OCI-LY3 (cell line): ENCODE data around the gene AGAP2.
"Not testable (repeated sequence)": the region's sequence is repeated elsewhere in the genome, so short reads cannot be mapped to it uniquely, and the experiment has no call there.

Experiments used
- H2AFZ ChIP-seq: fragments of 200-600, 300-600 bp; shearing (Covaris generic); 2 replicates; pipeline ENCODE4 v1.6.0; 2014; ENCODE audit warnings: antibody characterized with exemption, low read depth, low read length
- H3K27ac ChIP-seq: fragments of 200-600, 300-600 bp; sonication (generic); 2 replicates; pipeline ENCODE4 v1.5.1; 2014; ENCODE audit warnings: mild to moderate bottlenecking, low read length, moderate library complexity, mixed read lengths
- H3K27me3 ChIP-seq: fragments of 200-600, 300-600 bp; sonication (generic); 2 replicates; pipeline ENCODE4 v1.6.1; 2014; ENCODE audit warnings: low read depth, low read length, mixed read lengths
- H3K36me3 ChIP-seq: fragments of 200-600, 300-600 bp; sonication (generic); replicated peaks from 2 replicates; pipeline ENCODE3; 2014; ENCODE audit warnings: low read depth, low read length, mixed read lengths
- H3K4me1 ChIP-seq: fragments of 300-600, 200-600 bp; sonication (generic); 2 replicates; pipeline ENCODE4 v1.6.1; 2014; ENCODE audit warnings: low read length, mixed read lengths
- H3K4me2 ChIP-seq: fragments of 200-600, 300-600 bp; sonication (generic); 2 replicates; pipeline ENCODE4 v1.6.1; 2014; ENCODE audit warnings: low read length, mixed read lengths
- H3K4me3 ChIP-seq: fragments of 300-600, 200-600 bp; sonication (generic); 2 replicates; pipeline ENCODE4 v1.5.1; 2014; ENCODE audit warnings: antibody characterized with exemption, mild to moderate bottlenecking, low read length, moderate library complexity
- H3K79me2 ChIP-seq: fragments of 300-600, 200-600 bp; shearing (Covaris generic); 2 replicates; pipeline ENCODE4 v1.6.1; 2014; ENCODE audit warnings: mild to moderate bottlenecking, low read length, mixed read lengths
- H3K9ac ChIP-seq: fragments of 300-600, 200-600 bp; shearing (Covaris generic); 2 replicates; pipeline ENCODE4 v1.6.0; 2014; ENCODE audit warnings: mild to moderate bottlenecking, low read length, moderate library complexity
- H3K9me3 ChIP-seq: fragments of 200-600, 300-600 bp; shearing (Covaris generic); 2 replicates; pipeline ENCODE4 v1.6.1; 2014; ENCODE audit warnings: low read length, mixed read lengths; ENCODE audit not compliant: insufficient read depth
- H4K20me1 ChIP-seq: fragments of 200-600, 300-600 bp; sonication (generic); 2 replicates; pipeline ENCODE4 v1.6.1; 2016; ENCODE audit warnings: low read length, mixed read lengths; ENCODE audit not compliant: insufficient read depth
- EZH2phosphoT487 ChIP-seq: fragments of 200-600 bp; shearing (Covaris generic); IDR thresholded peaks from 2 replicates; pipeline ENCODE4 v1.6.1; 2018; ENCODE audit warnings: antibody characterized with exemption, mixed run types, low read depth
- TF ChIP-seq, protein P1 (sequence below): fragments of 200-600, 300-600 bp; sonication (generic); IDR thresholded peaks from 2 replicates; pipeline ENCODE4 v1.5.1; 2014; ENCODE audit warnings: antibody characterized with exemption, low read length, low read depth

Gene AGAP2

GRCh38 chr12:57724003-57724935 is 14.3 kb downstream of the AGAP2 start:
- no peaks in the 10 kb centered on the region for H4K20me1 ChIP-seq
- H3K27ac ChIP-seq, result no peak overlapping the region
- H3K9me3 ChIP-seq, result no peaks in the 10 kb centered on the region
- peaks cover 19% of the 10 kb centered on the region for H3K36me3 ChIP-seq
- TF ChIP-seq EZH2phosphoT487, result no peak
- TF ChIP-seq, protein P1, sequence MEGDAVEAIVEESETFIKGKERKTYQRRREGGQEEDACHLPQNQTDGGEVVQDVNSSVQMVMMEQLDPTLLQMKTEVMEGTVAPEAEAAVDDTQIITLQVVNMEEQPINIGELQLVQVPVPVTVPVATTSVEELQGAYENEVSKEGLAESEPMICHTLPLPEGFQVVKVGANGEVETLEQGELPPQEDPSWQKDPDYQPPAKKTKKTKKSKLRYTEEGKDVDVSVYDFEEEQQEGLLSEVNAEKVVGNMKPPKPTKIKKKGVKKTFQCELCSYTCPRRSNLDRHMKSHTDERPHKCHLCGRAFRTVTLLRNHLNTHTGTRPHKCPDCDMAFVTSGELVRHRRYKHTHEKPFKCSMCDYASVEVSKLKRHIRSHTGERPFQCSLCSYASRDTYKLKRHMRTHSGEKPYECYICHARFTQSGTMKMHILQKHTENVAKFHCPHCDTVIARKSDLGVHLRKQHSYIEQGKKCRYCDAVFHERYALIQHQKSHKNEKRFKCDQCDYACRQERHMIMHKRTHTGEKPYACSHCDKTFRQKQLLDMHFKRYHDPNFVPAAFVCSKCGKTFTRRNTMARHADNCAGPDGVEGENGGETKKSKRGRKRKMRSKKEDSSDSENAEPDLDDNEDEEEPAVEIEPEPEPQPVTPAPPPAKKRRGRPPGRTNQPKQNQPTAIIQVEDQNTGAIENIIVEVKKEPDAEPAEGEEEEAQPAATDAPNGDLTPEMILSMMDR, result no peak
- H3K9ac ChIP-seq, result no peak overlapping the region
- no peak overlapping the region for H3K4me3 ChIP-seq
- H2AFZ ChIP-seq, result no peak overlapping the region
- no peaks in the 10 kb centered on the region for H3K27me3 ChIP-seq
- no peak overlapping the region for H3K4me2 ChIP-seq
- H3K4me1 ChIP-seq, result no peaks in the 10 kb centered on the region
- no peaks in the 10 kb centered on the region for H3K79me2 ChIP-seq

DNA sequence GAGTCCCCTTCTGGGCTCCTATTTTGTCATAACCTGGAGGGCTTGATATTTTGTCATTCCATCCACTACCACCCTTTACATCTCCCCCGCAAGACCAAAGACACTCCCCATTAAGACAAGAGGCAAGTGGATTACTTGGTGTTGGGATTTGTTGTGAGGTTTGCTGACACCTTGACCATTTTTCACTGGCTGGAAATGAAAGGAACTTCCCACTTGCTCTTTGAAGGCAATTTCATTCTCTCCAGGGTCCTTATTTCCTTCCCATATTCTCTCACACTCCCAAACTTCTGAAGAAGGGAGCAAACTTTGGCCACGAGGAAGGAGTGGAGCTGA is 14.9 kb downstream of the AGAP2 start:
- Histone ChIP-seq H3K9me3 (no peaks in the 10 kb centered on the region), H3K27me3 (no peaks in the 10 kb centered on the region), H3K9ac (no peak overlapping the region), H3K4me1 (no peaks in the 10 kb centered on the region), H3K4me2 (no peak overlapping the region), H3K36me3 (peaks cover 19% of the 10 kb centered on the region), H3K27ac (no peak overlapping the region), H3K4me3 (no peak overlapping the region), H3K79me2 (no peaks in the 10 kb centered on the region), H4K20me1 (no peaks in the 10 kb centered on the region), H2AFZ (no peak overlapping the region)
- TF ChIP-seq, protein P1, result no peak
- TF ChIP-seq EZH2phosphoT487, result no peak

DNA sequence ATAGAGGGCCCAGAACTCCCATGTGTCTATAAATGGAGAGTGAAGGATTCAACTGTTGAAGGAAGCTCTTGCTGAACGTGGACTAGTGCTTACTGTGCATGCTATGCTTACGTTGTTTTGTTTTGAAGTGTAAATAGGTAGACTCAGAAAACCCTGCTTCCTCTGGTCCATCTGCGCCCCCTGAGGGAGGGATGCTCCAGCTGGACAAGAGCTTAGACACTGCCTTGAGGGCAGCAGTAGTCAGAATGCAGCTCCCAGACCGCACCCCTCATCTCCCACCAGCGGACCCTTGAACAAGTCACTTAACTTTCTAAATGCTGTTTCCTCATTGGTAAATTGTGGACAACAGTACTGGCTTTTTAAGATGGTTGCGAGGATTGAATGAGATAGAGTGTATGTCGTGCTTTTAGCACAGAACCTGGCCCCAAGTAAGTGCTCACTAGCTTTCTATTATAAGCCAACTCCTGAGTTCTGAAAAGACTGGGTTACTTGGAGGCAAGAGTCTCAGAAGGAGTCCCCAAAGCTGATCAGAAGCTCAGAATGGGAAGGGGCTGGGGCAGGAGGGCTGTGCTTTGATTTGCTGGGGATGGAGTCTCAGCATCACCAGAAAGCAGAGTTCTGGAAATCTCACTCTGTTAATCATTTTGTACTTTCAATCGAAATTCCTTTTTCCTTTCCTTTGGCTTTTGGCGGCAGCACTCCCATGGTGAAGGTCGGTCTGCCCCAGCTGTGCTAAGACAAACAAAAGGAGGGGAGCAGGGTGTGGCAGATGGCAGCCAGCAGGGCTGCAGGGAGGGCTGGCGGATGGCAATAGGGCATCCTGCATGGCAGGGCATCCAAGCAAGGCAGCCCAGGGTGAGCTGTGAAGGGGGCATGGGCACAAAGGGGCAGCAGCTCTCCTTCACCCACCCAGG is 15.6 kb downstream of the AGAP2 start:
- no peak overlapping the region for H3K27ac ChIP-seq
- H2AFZ ChIP-seq, result no peak overlapping the region

GRCh38 chr12:57721846-57722608 is 16.5 kb downstream of the AGAP2 start:
- H3K27ac ChIP-seq, H3K4me3 ChIP-seq, H3K27me3 ChIP-seq, H3K9me3 ChIP-seq, H3K4me1 ChIP-seq, H3K79me2 ChIP-seq, H2AFZ ChIP-seq, H3K4me2 ChIP-seq, H4K20me1 ChIP-seq, H3K9ac ChIP-seq: not testable (repeated sequence)
- peaks cover 18% of the 10 kb centered on the region for H3K36me3 ChIP-seq

More for the DNA sequence above, 15.6 kb downstream of the AGAP2 start:
- Histone ChIP-seq H3K4me1 (no peaks in the 10 kb centered on the region), H3K79me2 (no peaks in the 10 kb centered on the region), H3K4me2 (no peak overlapping the region), H4K20me1 (no peaks in the 10 kb centered on the region), H3K36me3 (peaks cover 21% of the 10 kb centered on the region), H3K9ac (no peak overlapping the region), H3K9me3 (no peaks in the 10 kb centered on the region), H3K27me3 (no peaks in the 10 kb centered on the region), H3K4me3 (no peak overlapping the region)
- TF ChIP-seq, protein P1, result no peak
- no peak for TF ChIP-seq EZH2phosphoT487
